AG09319 (cell line): ENCODE data around the gene DUOX2.

Experiments used
- DNase-seq: peaks from one replicate; pipeline ENCODE4 v3.0.0-alpha.2; 2010; ENCODE audit warnings: low read depth; ENCODE audit errors: extremely low read depth
- CTCF ChIP-seq: IDR thresholded peaks from 2 replicates; pipeline ENCODE4 v1.5.1; 2011; ENCODE audit warnings: low read depth, mild to moderate bottlenecking, inconsistent platforms, low read length, moderate library complexity

Gene DUOX2

GRCh38 chr15:45151998-45152828, 38.2 kb upstream of the DUOX2 start:
- DNase-seq = no peak
- TF ChIP-seq CTCF = no peak

- TF ChIP-seq CTCF = no peak
- no peak for DNase-seq
These were observed 37.0 kb upstream of the DUOX2 start for GRCh38 chr15:45150997-45151396.

GRCh38 chr15:45150481-45150880, 36.5 kb upstream of the DUOX2 start:
- no peak for DNase-seq
- TF ChIP-seq CTCF = no peak

- no peak for TF ChIP-seq CTCF
- no peak for DNase-seq
These were observed 35.1 kb upstream of the DUOX2 start for GRCh38 chr15:45149060-45149459.

- no peak for DNase-seq
- no peak for TF ChIP-seq CTCF
These were observed 34.4 kb upstream of the DUOX2 start for GRCh38 chr15:45148076-45149059.

- DNase-seq = no peak
- TF ChIP-seq CTCF = no peak
These were observed 33.6 kb upstream of the DUOX2 start for GRCh38 chr15:45147606-45148005.

GRCh38 chr15:45146405-45146804, 32.4 kb upstream of the DUOX2 start:
- no peak for TF ChIP-seq CTCF
- no peak for DNase-seq
